Panc1 (cell line): ENCODE results near the gene ALKBH2. TPM values are rescaled to one million over a fixed set of nuclear protein-coding genes. Genes with fewer than 3 reads are reported as not detected.

Experiments used
- ATAC-seq: fragments of 200-7000 bp; cut with Tn5 transposase; 2 replicates; pipeline ENCODE4 v1.9.1; 2020; ENCODE audit warnings: mild to moderate bottlenecking, moderate library complexity
- BruUV-seq: library from RNA; stranded (reverse); fragments of 400-500 nt; replicated peaks from 2 replicates; lab custom pipeline; 2021; lab: Mats Ljungman, UMichigan
- CTCF ChIA-PET: fragments of 300-600 bp; sonication (Branson Sonifier 250); formaldehyde crosslinking; loops from one replicate; lab custom pipeline; 2022; ENCODE audit warnings: antibody characterized with exemption; lab: Charles Lee
- POLR2A ChIA-PET: fragments of 300-600 bp; sonication (Branson Sonifier 250); formaldehyde crosslinking; loops from one replicate; lab custom pipeline; 2022; ENCODE audit warnings: antibody characterized with exemption; lab: Charles Lee
- DNase-seq: peaks from one replicate; pipeline ENCODE4 v3.0.0-alpha.2; 2010; ENCODE audit warnings: low read depth, low spot score
- H3K27ac ChIP-seq: 2 replicates; pipeline ENCODE4 v1.5.1; 2011; ENCODE audit warnings: mild to moderate bottlenecking, low read length, inconsistent platforms
- H3K27me3 ChIP-seq: fragments of 200-500 bp; sonication (Bioruptor generic); 2 replicates; pipeline ENCODE4 v1.6.0; 2014; ENCODE audit warnings: low read length, inconsistent platforms; ENCODE audit not compliant: control insufficient read depth, insufficient read depth
- H3K36me3 ChIP-seq: fragments of 200-500 bp; sonication (Bioruptor generic); 2 replicates; pipeline ENCODE4 v1.5.1; 2014; ENCODE audit warnings: inconsistent platforms, mild to moderate bottlenecking, low read length, moderate library complexity; ENCODE audit not compliant: control insufficient read depth, insufficient read depth
- H3K4me1 ChIP-seq: 2 replicates; pipeline ENCODE4 v1.5.1; 2011; ENCODE audit warnings: inconsistent platforms, mild to moderate bottlenecking, low read length, moderate library complexity; ENCODE audit not compliant: control insufficient read depth, insufficient read depth
- H3K4me3 ChIP-seq, 2 experiments: 2 replicates each; pipeline ENCODE4 v1.5.1; 2011 to 2012; ENCODE audit warnings: low read depth in 2 of 2, low read length in 2 of 2, mild to moderate bottlenecking in 2 of 2, inconsistent platforms in 1 of 2, moderate library complexity in 1 of 2
- H3K9me3 ChIP-seq: fragments of 200-500 bp; sonication (Bioruptor generic); 2 replicates; pipeline ENCODE4 v1.5.1; 2014; ENCODE audit warnings: low read depth, mild to moderate bottlenecking, inconsistent platforms, low read length, moderate library complexity; ENCODE audit not compliant: control insufficient read depth, insufficient read depth
- CTCF ChIP-seq: fragments of 450-650 bp; IDR thresholded peaks from 2 replicates; pipeline ENCODE4 v1.5.1; 2017; ENCODE audit warnings: mild to moderate bottlenecking
- POLR2AphosphoS5 ChIP-seq: IDR thresholded peaks from 2 replicates; pipeline ENCODE4 v1.6.1; 2012; ENCODE audit warnings: mild to moderate bottlenecking, low read depth, low read length, moderate library complexity
- REST ChIP-seq, 2 experiments: IDR thresholded peaks; 2 replicates each; pipeline ENCODE4 v1.6.1; 2011 to 2012; ENCODE audit warnings: low read depth in 2 of 2, control low read depth in 1 of 2, low read length in 1 of 2, mild to moderate bottlenecking in 1 of 2, moderate library complexity in 1 of 2; ENCODE audit not compliant: insufficient read depth in 1 of 2
- SIN3A ChIP-seq: IDR thresholded peaks from 2 replicates; pipeline ENCODE4 v1.6.1; 2012; ENCODE audit warnings: low read depth, mild to moderate bottlenecking, low read length, moderate library complexity, borderline replicate concordance; ENCODE audit not compliant: insufficient read depth
- TCF7L2 ChIP-seq: IDR thresholded peaks from 2 replicates; pipeline ENCODE4 v1.6.1; 2011; ENCODE audit warnings: mild to moderate bottlenecking, low read depth, low read length, inconsistent platforms
- in situ Hi-C: cut with HindIII; loops from 2 replicates; pipeline ENCODE4 v1.10.0; 2016; ENCODE audit warnings: low sequenced_read_pairs, low pct_unique_long_range_greater_than_20kb
- intact Hi-C: fragments of 100-400 bp; cut with micrococcal nuclease; formaldehyde crosslinking; loops from one replicate; pipeline ENCODE4 v1.10.0; 2022; ENCODE audit not compliant: unreplicated experiment
- total RNA-seq: library from RNA; stranded (reverse); gene quantifications from one replicate; pipeline ENCODE4 v1.2.1, GENCODE V29; 2021; ENCODE audit not compliant: unreplicated experiment

The ALKBH2 gene
- total RNA-seq, 1 experiment from 2014 or later: 41.6 TPM

GRCh38 chr12:109120095-109120494 lies 26.8 kb upstream of the ALKBH2 start:
- H3K4me1 ChIP-seq: no peaks in the 10 kb centered on the region
- POLR2A ChIA-PET: interaction anchor here (0.7 kb wide), 1 partner anchor 35 kb away, joined by 9 read pairs; no protein-coding TSS in a partner anchor
- CTCF ChIA-PET: no interaction called here
- BruUV-seq: no TSS peak
- no peaks in the 10 kb centered on the region for H3K27me3 ChIP-seq
- ATAC-seq (no peak), DNase-seq (no peak)
- no peaks in the 10 kb centered on the region for H3K9me3 ChIP-seq
- H3K4me3 ChIP-seq: no peak overlapping the region
- no peak overlapping the region for H3K27ac ChIP-seq
- in situ Hi-C loops (no loop called here), intact Hi-C loops (no loop called here)
- TF ChIP-seq TCF7L2: no peak
- TF ChIP-seq CTCF: no peak
- TF ChIP-seq POLR2AphosphoS5: no peak
- no peaks in the 10 kb centered on the region for H3K36me3 ChIP-seq

- BruUV-seq: no TSS peak
- TF ChIP-seq SIN3A (no peak), TCF7L2 (no peak), POLR2AphosphoS5 (no peak), CTCF (no peak), REST (IDR thresholded peaks at IDR 0.05; ENCODE audit: insufficient read depth in 1 of 2, low read depth in 2 of 2, low read length in 1 of 2) (no peak)
- no peak for ATAC-seq
- H3K27ac ChIP-seq: no peak overlapping the region
- H3K4me1 ChIP-seq: peaks cover 9% of the 10 kb centered on the region; the same call in 1 of the 2 replicates
- H3K27me3 ChIP-seq: no peaks in the 10 kb centered on the region
- H3K4me3 ChIP-seq: no peak overlapping the region
- CTCF ChIA-PET: interaction anchor here (0.6 kb wide), 1 partner anchor 220 kb away, joined by 3 read pairs; no protein-coding TSS in a partner anchor
- no peaks in the 10 kb centered on the region for H3K36me3 ChIP-seq
- POLR2A ChIA-PET: no interaction called here
- DNase-seq: no peak
- no peaks in the 10 kb centered on the region for H3K9me3 ChIP-seq
- in situ Hi-C loops: no loop called here
- intact Hi-C loops: loop anchor here (10.0 kb wide), 1 partner anchor 138 kb away; no protein-coding TSS in a partner anchor
Measured at GRCh38 chr12:109116611-109116949, 23.3 kb upstream of the ALKBH2 start.
